HG03060 (cell line): ENCODE results near the gene TMEM97.
"Not testable (repeated sequence)": the region's sequence is repeated elsewhere in the genome, so short reads cannot be mapped to it uniquely, and the experiment has no call there.

Experiments
- ATAC-seq: cut with Tn5 transposase; IDR thresholded peaks from one replicate; pipeline ENCODE4 v1.9.1; 2021; ENCODE audit warnings: low read depth, moderate number of reproducible peaks; ENCODE audit not compliant: unreplicated experiment

TMEM97 gene

GRCh38 chr17:28318759-28319597 lies at the start of gene TMEM97:
Gene TMEM97, plus strand, starts transcription at chr17:28319200. Its CDS starts 40 bp downstream, at chr17:28319240.
- ATAC-seq = peak; percentile 92

GRCh38 chr17:28270055-28270454 lies 48.9 kb upstream of the TMEM97 start:
- ATAC-seq = no peak

- ATAC-seq = no peak
These were observed 48.1 kb upstream of the TMEM97 start for GRCh38 chr17:28270926-28271325.

DNA sequence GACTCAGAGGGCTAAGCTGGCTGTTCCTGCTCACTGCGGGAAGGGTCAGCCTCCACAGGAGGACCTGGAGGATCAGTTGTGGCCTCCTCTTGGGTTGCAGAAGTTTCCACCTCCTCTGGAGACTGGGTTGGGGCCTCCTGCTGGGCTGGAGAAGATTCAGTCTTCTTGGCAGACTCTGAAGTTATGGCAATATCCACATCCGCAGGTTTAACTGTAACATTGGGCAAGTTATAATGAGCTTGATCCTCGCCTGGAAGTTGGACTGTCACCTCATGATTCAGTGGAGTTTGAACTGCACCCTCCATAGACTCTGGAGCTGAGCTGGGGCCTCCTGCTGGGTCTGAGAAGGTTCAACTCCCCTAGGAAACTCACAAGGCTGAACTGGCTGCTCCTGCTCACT lies 47.6 kb upstream of the TMEM97 start:
- no peak for ATAC-seq

- ATAC-seq = no peak
These were observed 46.8 kb upstream of the TMEM97 start for GRCh38 chr17:28272166-28272565.

DNA sequence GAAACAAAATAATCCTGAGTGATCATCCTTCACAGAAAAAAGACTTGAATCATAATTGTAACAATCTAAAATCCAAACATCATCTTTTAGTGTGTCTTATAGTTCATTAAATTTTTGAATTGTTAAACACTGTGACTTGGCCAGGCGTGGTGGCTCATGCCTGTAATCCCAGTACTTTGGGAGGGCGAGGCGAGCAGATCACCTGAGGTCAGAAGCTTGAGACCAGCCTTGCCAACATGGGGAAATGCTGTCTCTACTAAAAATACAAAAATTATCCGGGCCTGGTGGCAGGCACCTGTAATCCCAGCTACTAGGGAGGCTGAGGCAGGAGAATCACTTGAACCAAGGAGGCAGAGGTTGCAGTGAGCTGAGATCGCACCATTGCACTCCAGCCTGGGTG lies 45.7 kb upstream of the TMEM97 start:
- ATAC-seq = not testable (repeated sequence)

DNA sequence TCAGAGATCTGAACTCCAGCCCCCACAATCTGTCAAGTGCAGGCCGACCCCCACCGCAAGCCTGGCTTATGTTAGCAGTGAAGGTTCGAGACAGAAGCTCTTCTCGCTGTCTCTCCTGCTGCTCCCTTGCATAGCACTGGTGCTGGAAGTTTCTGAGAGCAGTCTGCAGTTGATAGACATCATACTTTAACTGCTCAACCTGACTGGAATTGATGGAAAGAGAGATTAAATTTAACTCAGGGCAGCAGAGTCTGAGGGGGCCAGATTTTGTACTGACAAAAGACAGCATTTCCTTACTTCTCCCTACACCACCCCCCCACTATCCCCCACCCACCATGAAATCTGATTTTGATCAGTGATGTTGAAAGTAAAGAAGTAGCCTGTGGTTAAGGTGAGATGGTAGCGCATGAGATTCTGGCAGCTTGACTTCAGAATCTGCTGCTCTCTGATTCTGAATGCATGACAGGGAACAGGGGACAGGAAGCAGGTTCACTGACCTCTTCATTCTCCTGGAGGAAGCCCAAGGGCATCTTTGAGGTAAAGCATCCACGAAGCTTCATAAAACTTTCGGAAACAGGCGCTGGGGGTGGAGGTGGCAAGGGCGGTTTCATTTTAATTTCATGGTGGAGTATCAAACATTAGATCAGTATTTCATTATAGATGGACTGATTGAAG lies 44.3 kb upstream of the TMEM97 start:
- ATAC-seq = no peak

DNA sequence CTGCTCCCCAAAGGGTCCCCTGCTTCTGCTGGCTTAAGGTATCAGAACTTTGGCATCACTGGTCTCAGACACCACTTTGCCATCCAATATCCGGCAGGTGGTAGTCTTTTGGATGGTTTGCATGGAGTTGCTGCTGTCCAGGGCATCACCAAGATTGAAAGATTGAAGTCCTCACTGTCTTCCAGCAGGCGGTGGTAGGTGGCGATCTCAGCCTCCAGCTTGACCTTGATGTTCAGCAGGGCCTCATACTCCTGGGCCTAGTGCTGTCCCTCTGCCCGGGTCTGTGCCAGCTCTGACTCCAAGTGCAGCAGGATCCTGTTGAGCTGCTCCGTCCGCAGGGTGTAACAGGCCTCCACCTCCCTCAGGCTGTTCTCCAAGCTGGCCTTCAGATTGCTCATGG lies 43.0 kb upstream of the TMEM97 start:
- no peak for ATAC-seq

- ATAC-seq = no peak
These were observed 39.6 kb upstream of the TMEM97 start for GRCh38 chr17:28279411-28279810.

DNA sequence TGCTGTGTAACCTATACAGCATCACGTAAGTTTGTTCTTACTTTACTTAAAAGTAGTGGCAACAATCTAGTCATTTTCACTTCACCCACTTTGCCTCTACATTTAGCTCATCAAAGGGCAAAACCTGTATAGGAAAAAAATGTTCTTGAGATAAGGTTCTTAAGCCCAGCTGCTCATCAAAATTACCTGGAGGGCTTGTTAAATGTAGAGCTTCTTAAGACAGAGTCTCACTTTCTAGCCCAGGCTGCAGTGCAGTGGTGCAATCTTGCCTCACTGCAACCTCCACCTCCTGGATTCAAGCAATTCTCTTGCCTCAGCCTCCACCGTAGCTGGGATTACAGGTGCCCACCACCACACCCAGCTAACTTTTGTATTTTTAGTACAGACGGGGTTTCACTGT lies 38.2 kb upstream of the TMEM97 start:
- ATAC-seq = no peak

GRCh38 chr17:28282596-28282995 lies 36.4 kb upstream of the TMEM97 start:
- ATAC-seq = no peak

- no peak for ATAC-seq
These were observed 33.0 kb upstream of the TMEM97 start for GRCh38 chr17:28285965-28286364.

- no peak for ATAC-seq
These were observed 28.3 kb upstream of the TMEM97 start for GRCh38 chr17:28290703-28291102.

GRCh38 chr17:28291780-28292330 lies 27.1 kb upstream of the TMEM97 start:
- no peak for ATAC-seq

DNA sequence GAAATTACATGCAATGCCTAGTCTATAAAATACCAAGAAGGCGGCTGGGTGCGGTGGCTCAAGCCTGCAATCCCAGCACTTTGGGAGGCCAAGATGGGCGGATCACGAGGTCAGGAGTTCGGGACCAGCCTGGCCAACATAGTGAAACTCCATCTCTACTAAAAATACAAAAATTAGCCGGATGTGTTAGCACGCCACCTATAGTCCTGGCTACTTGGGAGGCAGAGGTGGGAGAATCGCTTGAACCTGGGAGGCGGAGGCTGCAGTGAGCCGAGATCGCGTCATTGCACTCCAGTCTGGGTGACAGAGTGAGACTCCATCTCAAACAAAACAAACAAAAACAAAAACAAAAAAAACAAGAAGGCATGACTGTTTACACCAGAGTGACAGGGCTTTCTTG lies 26.1 kb upstream of the TMEM97 start:
- ATAC-seq = not testable (repeated sequence)

- ATAC-seq = no peak
These were observed 25.0 kb upstream of the TMEM97 start for GRCh38 chr17:28293994-28294393.

- ATAC-seq = no peak
These were observed 23.1 kb upstream of the TMEM97 start for GRCh38 chr17:28295677-28296578.

DNA sequence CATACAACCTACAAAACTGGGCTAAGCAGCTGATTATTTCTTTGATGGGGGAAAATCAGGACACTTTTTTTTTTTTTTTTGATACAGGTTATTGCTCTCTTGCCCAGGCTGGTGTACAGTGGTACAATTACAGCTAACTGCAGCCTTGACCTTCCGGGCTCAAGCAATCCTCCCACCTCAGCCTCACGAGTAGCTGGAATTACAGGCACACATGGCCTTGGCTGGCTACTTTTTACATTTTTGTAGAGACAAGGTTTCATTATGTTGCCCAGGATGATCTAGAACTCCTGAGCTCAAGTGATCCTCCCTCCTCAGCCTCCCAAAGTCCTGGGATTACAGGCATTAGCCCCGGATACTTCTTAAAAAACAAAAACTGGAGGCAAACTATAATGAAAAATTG lies 20.6 kb upstream of the TMEM97 start:
- no peak for ATAC-seq

GRCh38 chr17:28306954-28307401 lies 12.0 kb upstream of the TMEM97 start:
- ATAC-seq = no peak

GRCh38 chr17:28313841-28314240 lies 5.2 kb upstream of the TMEM97 start:
- ATAC-seq = no peak
